ENCODE results near the gene ZCCHC24. TPM values are rescaled to one million over a fixed set of nuclear protein-coding genes. Genes with fewer than 3 reads are reported as not detected.
A peak's percentile ranks its signal among the peaks of the same experiment; 100 is the strongest.

Gene ZCCHC24
- total and polyA plus RNA-seq, 2 donors (not counting 3 experiments of a cell fraction or from before 2014, with no cell fraction given): 5.2 to 8.4 TPM

DNA sequence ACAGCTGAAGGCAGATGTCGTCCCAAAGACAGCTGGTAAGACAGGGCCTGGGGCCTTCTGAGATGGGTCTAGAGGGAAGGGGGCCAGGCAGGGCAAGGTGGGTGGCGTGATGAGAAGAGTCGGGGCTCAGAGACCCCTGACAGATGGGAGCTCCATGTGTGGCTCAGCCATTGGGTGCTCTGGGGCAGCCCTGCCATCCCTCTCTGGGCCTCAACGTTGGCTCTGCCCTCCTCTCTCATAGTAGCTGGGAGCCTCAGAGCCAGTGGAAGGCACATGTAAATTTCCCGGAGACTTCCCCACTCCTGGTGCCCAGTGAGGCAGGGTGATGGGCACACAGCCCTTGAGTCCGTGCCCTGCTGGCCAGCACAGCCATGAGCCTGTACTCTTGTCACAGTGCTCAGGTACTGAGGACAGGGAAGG is 96.3 kb downstream of the ZCCHC24 start:
- Histone ChIP-seq H3K9me3 (replicated peaks; ENCODE audit: control insufficient read depth, insufficient read depth, low read length) (no peaks in the 10 kb centered on the region), H3K4me2 (ENCODE audit: insufficient read depth, low read length) (peak overlapping the region; percentile 85), H2AFZ (ENCODE audit: low read depth, low read length) (no peak overlapping the region), H3K27me3 (ENCODE audit: control insufficient read depth in 2 of 2, insufficient read depth in 2 of 2, low read length in 2 of 2) (no peaks in the 10 kb centered on the region), H3K36me3 (ENCODE audit: control insufficient read depth in 2 of 2, extremely low read depth in 1 of 2, insufficient read depth in 2 of 2, low read length in 2 of 2) (peaks cover 7 to 30% of the 10 kb centered on the region in 2 experiments), H4K20me1 (replicated peaks; ENCODE audit: control insufficient read depth, extremely low read depth, insufficient read depth, low read length) (no peaks in the 10 kb centered on the region), H3K9ac (replicated peaks; ENCODE audit: extremely low read depth, insufficient read depth, low read length) (no peak overlapping the region), H3K9me1 (replicated peaks; ENCODE audit: control insufficient read depth, extremely low read depth, insufficient read depth, low read length) (no peaks in the 10 kb centered on the region), H3K4me1 (ENCODE audit: control insufficient read depth, extremely low read depth, insufficient read depth, low read length) (peaks cover 11% of the 10 kb centered on the region), H3K79me2 (ENCODE audit: control insufficient read depth, insufficient read depth, low read length) (peaks cover 20% of the 10 kb centered on the region), H3K4me3 (replicated peaks in 1 of 3; ENCODE audit: insufficient read depth in 1 of 3, low read depth in 1 of 3, low read length in 3 of 3) (no peak overlapping the region), H3K27ac (ENCODE audit: insufficient read depth, low read depth, low read length) (no peak overlapping the region)
- POLR2A ChIA-PET: no interaction called here
- DNase-seq (ENCODE audit: low read depth, low spot score) (no peak), FAIRE-seq (no peak)
- no peak for TF ChIP-seq GATA2 (IDR thresholded peaks at IDR 0.05; ENCODE audit: insufficient read depth, insufficient read length, low read depth, low read length)
- no peak for TF ChIP-seq POLR2AphosphoS5 (IDR thresholded peaks at IDR 0.05; ENCODE audit: insufficient read depth, low read depth, low read length)
- TF ChIP-seq FOS (IDR thresholded peaks at IDR 0.05; ENCODE audit: borderline replicate concordance, insufficient read depth, low read length): no peak
- no peak for TF ChIP-seq POLR2A (IDR thresholded peaks at IDR 0.05; ENCODE audit: low read depth, low read length)
- no peak for TF ChIP-seq MAX (IDR thresholded peaks at IDR 0.05; ENCODE audit: insufficient read depth, insufficient read length)
- TF ChIP-seq EZH2 (IDR thresholded peaks at IDR 0.05; ENCODE audit: borderline replicate concordance, low read depth, low read length, severe bottlenecking): no peak
- TF ChIP-seq JUN (IDR thresholded peaks at IDR 0.05; ENCODE audit: borderline replicate concordance, insufficient read depth, insufficient read length, low read depth): no peak
- TF ChIP-seq CTCF (IDR thresholded peaks at IDR 0.05; ENCODE audit: extremely low read depth in 1 of 2, insufficient read depth in 1 of 2, low read depth in 1 of 2, low read length in 2 of 2): no peak
- no peak for TF ChIP-seq MYC (IDR thresholded peaks at IDR 0.05; ENCODE audit: low read depth, low read length)
- intact Hi-C loops (cut with micrococcal nuclease): loop anchor here (5.0 to 10.0 kb wide), 4 partner anchors 53 to 594 kb away; no protein-coding TSS in a partner anchor
- dilution Hi-C loops (cut with MboI; ENCODE audit: extremely low pct_ligation_motif_present, low sequenced_read_pairs): no loop called here
- CTCF ChIA-PET: interaction anchor here (0.9 kb wide), 1 partner anchor 27 kb away, joined by 3 read pairs; no protein-coding TSS in a partner anchor
- no TSS peak for BruUV-seq (replicated peaks)

Measured in endothelial cell of umbilical vein (primary cell).